GM21528 (cell line): ENCODE results near the gene DUXA.

Experiments
- ATAC-seq: cut with Tn5 transposase; IDR thresholded peaks from one replicate; pipeline ENCODE4 v1.9.1; 2021; ENCODE audit warnings: mild to moderate bottlenecking, moderate library complexity; ENCODE audit not compliant: unreplicated experiment, low FRiP score

Gene DUXA

DNA sequence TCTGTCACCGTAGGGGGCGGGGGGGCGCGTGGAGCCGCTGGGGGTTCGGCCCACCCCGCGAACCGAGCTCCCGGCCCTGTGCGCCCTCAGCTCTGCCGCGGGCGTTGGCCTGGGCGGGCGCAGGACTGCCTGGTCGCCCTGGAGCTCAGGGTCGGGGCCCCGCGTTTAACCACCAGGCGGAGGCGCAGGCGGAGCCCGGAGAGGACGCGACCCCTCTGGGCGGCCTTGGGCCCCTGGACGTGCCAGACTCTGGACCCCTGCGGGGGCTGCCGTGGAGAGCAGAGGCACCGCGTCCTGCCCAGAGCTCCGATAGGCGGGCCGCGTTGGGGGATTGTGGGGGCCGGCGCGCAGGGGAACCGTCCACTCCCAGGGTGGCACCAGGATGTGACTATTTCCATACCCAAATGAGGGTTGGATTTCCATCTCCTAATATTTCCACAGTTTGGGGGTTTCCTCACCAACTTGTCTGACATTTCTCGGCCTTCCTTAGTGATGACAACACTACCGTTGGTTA lies 60.5 kb downstream of the DUXA start:
- ATAC-seq: no peak

- ATAC-seq: no peak
These were observed 61.1 kb downstream of the DUXA start for GRCh38 chr19:57105976-57106721.
